COR-L47 (cell line): ENCODE data around the gene STK24.

Experiments used
- DNase-seq: peaks from one replicate; lab custom pipeline; 2025; lab: John Stamatoyannopoulos, UW

The STK24 gene

GRCh38 chr13:98556968-98557631 lies 19.8 kb downstream of the STK24 start:
- DNase-seq: no peak

- no peak for DNase-seq
These were observed 20.6 kb downstream of the STK24 start for GRCh38 chr13:98556142-98556816.

GRCh38 chr13:98549728-98550317 lies 27.1 kb downstream of the STK24 start:
- DNase-seq: no peak

- no peak for DNase-seq
These were observed 27.7 kb downstream of the STK24 start for GRCh38 chr13:98549006-98549727.

GRCh38 chr13:98548230-98548629 lies 28.7 kb downstream of the STK24 start:
- DNase-seq: no peak

- DNase-seq: no peak
These were observed 29.5 kb downstream of the STK24 start for GRCh38 chr13:98547455-98547854.

- no peak for DNase-seq
These were observed 30.5 kb downstream of the STK24 start for GRCh38 chr13:98546402-98546801.

GRCh38 chr13:98544104-98544710 lies 32.7 kb downstream of the STK24 start:
- DNase-seq: no peak

- DNase-seq: no peak
These were observed 33.4 kb downstream of the STK24 start for GRCh38 chr13:98543378-98544103.

GRCh38 chr13:98542568-98543377 lies 34.1 kb downstream of the STK24 start:
- DNase-seq: no peak

GRCh38 chr13:98541701-98542203 lies 35.2 kb downstream of the STK24 start:
- no peak for DNase-seq

GRCh38 chr13:98541191-98541590 lies 35.7 kb downstream of the STK24 start:
- no peak for DNase-seq

- no peak for DNase-seq
These were observed 36.4 kb downstream of the STK24 start for GRCh38 chr13:98540476-98540875.

- DNase-seq: no peak
These were observed 37.2 kb downstream of the STK24 start for GRCh38 chr13:98539666-98540065.

- DNase-seq: no peak
These were observed 38.0 kb downstream of the STK24 start for GRCh38 chr13:98538876-98539275.

GRCh38 chr13:98537740-98538139 lies 39.2 kb downstream of the STK24 start:
- DNase-seq: no peak

- no peak for DNase-seq
These were observed 39.6 kb downstream of the STK24 start for GRCh38 chr13:98537306-98537705.

GRCh38 chr13:98536729-98537128 lies 40.2 kb downstream of the STK24 start:
- DNase-seq: no peak

GRCh38 chr13:98535501-98536354 lies 41.2 kb downstream of the STK24 start:
- DNase-seq: no peak

GRCh38 chr13:98534821-98535220 lies 42.1 kb downstream of the STK24 start:
- DNase-seq: no peak
